Prostate gland (tissue), 2 donors: ENCODE results near the gene WDR73. TPM values are rescaled to one million over a fixed set of nuclear protein-coding genes. Genes with fewer than 3 reads are reported as not detected.

Source experiments
- DNase-seq: peaks from one replicate; pipeline ENCODE4 v3.0.0-alpha.2; 2019; ENCODE audit warnings: low spot score
- H3K27ac ChIP-seq, 2 donors: fragments of 200-600 bp; sonication (generic); 2 replicates each; pipeline ENCODE4 v1.5.1; 2017 to 2019
- H3K27me3 ChIP-seq: fragments of 200-600 bp; sonication (generic); replicated peaks from 2 replicates; pipeline ENCODE4 v1.5.1; 2019; ENCODE audit not compliant: insufficient read depth
- H3K36me3 ChIP-seq, 2 donors: fragments of 200-600 bp; sonication (generic); 1 replicate in 1 of 2; 2 replicates in 1 of 2; pipeline versions ENCODE4 v1.5.1 to v1.8.1; 2017 to 2019
- H3K4me1 ChIP-seq: fragments of 200-600 bp; sonication (generic); replicated peaks from 2 replicates; pipeline ENCODE4 v1.5.1; 2019
- H3K4me3 ChIP-seq, 2 donors: fragments of 200-600 bp; sonication (generic); 2 replicates each; pipeline ENCODE4 v1.5.1; 2017 to 2019
- H3K9me3 ChIP-seq: fragments of 200-600 bp; sonication (generic); 2 replicates; pipeline ENCODE4 v1.5.1; 2017
- CTCF ChIP-seq, 4 experiments: fragments of 200-600 bp in 2 of 4; fragments of 450-650 bp in 2 of 4; sonication (generic) in 2 of 4; IDR thresholded peaks; 1 replicate in 3 of 4; 2 replicates in 1 of 4; pipeline ENCODE4 v1.5.1; 2016 to 2019; ENCODE audit warnings: antibody characterized with exemption in 4 of 4, mild to moderate bottlenecking in 2 of 4, moderate library complexity in 2 of 4
- POLR2A ChIP-seq: fragments of 450-650 bp; IDR thresholded peaks from one replicate; pipeline ENCODE4 v1.6.1; 2016; ENCODE audit warnings: antibody characterized with exemption, mild to moderate bottlenecking
- POLR2AphosphoS5 ChIP-seq: sonication (generic); formaldehyde crosslinking; IDR thresholded peaks from one replicate; pipeline ENCODE4 v1.6.1; 2017; ENCODE audit warnings: antibody characterized with exemption
- WGBS: methylation state at CpG from one replicate; pipeline ENCODE4 v1.1.5; 2018; 5-methylcytosine and 5-hydroxymethylcytosine counted together
- intact Hi-C: fragments of 100-400 bp; cut with DNase I; formaldehyde crosslinking; loops from one replicate; pipeline ENCODE4 v1.14.2; 2022
- total RNA-seq, 2 donors: library from RNA; depleted of rRNA; stranded (reverse); fragments of >200 nt; gene quantifications; one replicate each; pipeline ENCODE4 v1.1.0, GENCODE V29; 2016

WDR73 gene
- total RNA-seq, 2 donors from 2014 or later = 20.7 to 43.9 TPM

- WGBS = 94% methylated on average over 7 of the region's 7 CpGs
- Histone ChIP-seq H3K4me3 (no peak overlapping the region), H3K9me3 (no peaks in the 10 kb centered on the region), H3K27ac (no peak overlapping the region), H3K27me3 (no peaks in the 10 kb centered on the region), H3K4me1 (no peaks in the 10 kb centered on the region), H3K36me3 (no peaks in the 10 kb centered on the region)
- TF ChIP-seq POLR2A (no peak), POLR2AphosphoS5 (no peak), CTCF (IDR thresholded peaks at IDR 0.05) (no peak)
- intact Hi-C loops = no loop called here
- no peak for DNase-seq
Measured at GRCh38 chr15:84611631-84612030, 42.5 kb downstream of the WDR73 start.

DNA sequence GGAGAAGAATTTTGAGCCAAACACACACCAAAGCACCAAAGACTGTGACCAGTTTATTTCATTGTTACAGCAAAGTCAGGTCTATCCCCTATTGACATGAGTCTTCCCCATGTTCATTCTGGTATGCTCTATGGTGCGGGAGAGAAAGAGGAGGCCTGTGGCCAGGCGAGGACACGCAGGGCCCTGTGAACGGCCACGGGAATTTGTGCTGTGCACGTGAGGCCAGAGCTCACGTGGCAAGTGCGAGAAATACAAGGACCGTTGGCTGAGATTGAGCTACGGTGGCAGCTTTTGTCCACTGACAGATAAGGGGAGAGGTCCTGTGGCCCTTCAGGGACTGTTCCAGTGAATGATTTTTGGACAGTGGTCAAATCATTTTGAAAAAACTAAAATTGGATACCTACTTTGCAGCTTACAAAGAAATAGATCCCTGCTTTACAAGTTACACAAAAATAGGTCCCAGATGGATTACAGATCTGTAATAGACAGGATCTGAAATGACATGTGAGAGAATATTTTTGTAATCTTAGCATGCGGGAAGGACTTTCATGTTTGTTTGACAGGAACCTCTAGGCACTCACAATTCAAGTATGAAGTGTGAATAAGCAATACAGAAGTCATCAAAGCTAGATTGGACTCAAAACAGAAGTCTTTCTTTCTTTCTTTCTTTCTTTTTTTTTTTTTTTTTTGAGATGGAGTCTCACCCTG lies 44.1 kb downstream of the WDR73 start:
- no peaks in the 10 kb centered on the region for H3K36me3 ChIP-seq
- no peaks in the 10 kb centered on the region for H3K27me3 ChIP-seq
- TF ChIP-seq POLR2AphosphoS5 = no peak
- TF ChIP-seq CTCF (IDR thresholded peaks at IDR 0.05) = no peak
- TF ChIP-seq POLR2A = no peak
- no peak overlapping the region for H3K27ac ChIP-seq
- no peak for DNase-seq
- no peaks in the 10 kb centered on the region for H3K4me1 ChIP-seq
- intact Hi-C loops = no loop called here
- no peak overlapping the region for H3K4me3 ChIP-seq
- WGBS = 89% methylated on average over 11 of the region's 11 CpGs
- no peaks in the 10 kb centered on the region for H3K9me3 ChIP-seq

DNA sequence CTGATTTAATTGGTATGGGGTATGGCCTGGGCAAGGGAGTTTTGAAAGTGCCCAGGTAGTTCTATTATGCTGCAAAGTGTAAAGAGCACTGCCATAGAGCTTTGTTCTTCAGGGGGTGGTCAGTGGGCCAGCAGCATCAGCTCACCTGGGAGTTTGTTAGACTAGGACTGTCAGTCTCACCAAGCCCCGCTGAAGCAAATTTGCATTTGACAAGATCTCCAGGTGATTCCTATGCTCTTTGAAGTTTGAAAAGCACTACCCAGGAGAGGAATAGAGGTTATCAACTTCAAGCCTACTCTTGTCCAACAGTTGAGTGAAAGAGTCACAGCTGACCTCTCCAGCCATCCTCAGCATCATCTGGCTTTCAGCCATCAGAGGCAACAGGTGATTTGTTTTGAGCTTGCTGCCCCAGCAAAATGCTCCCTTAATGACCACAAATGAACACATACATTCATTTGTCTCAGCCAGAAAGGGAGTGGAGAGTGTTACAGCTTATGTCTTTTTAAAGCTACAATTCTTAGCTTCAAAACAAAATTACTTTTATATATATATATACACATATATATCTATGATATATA lies 45.3 kb downstream of the WDR73 start:
- 67% methylated on average over 1 of the region's 1 CpG for WGBS
- Histone ChIP-seq H3K27ac (no peak overlapping the region), H3K27me3 (no peaks in the 10 kb centered on the region), H3K4me3 (no peak overlapping the region), H3K9me3 (no peaks in the 10 kb centered on the region), H3K4me1 (no peaks in the 10 kb centered on the region), H3K36me3 (no peaks in the 10 kb centered on the region)
- intact Hi-C loops = no loop called here
- TF ChIP-seq POLR2AphosphoS5 = no peak
- TF ChIP-seq CTCF (IDR thresholded peaks at IDR 0.05) = no peak
- no peak for TF ChIP-seq POLR2A
- DNase-seq = no peak

- Histone ChIP-seq H3K36me3 (no peaks in the 10 kb centered on the region), H3K9me3 (no peaks in the 10 kb centered on the region), H3K4me1 (no peaks in the 10 kb centered on the region), H3K4me3 (no peak overlapping the region), H3K27me3 (no peaks in the 10 kb centered on the region), H3K27ac (no peak overlapping the region)
- no peak for DNase-seq
- intact Hi-C loops = no loop called here
- 74% methylated on average over 8 of the region's 8 CpGs for WGBS
- TF ChIP-seq CTCF (IDR thresholded peaks at IDR 0.05) (no peak), POLR2A (no peak), POLR2AphosphoS5 (no peak)
Measured at GRCh38 chr15:84606653-84607120, 47.4 kb downstream of the WDR73 start.

- 70% methylated on average over 2 of the region's 2 CpGs for WGBS
- DNase-seq = no peak
- no peak overlapping the region for H3K4me3 ChIP-seq
- no peak overlapping the region for H3K27ac ChIP-seq
- H3K9me3 ChIP-seq = no peaks in the 10 kb centered on the region
- intact Hi-C loops = no loop called here
- TF ChIP-seq POLR2AphosphoS5 (no peak), CTCF (IDR thresholded peaks at IDR 0.05) (no peak), POLR2A (no peak)
- no peaks in the 10 kb centered on the region for H3K27me3 ChIP-seq
- H3K36me3 ChIP-seq = no peaks in the 10 kb centered on the region
- H3K4me1 ChIP-seq = no peaks in the 10 kb centered on the region
Measured at GRCh38 chr15:84605554-84605882, 48.6 kb downstream of the WDR73 start.
